Pancreas (tissue), 10 donors: ENCODE results near the gene MYH10. TPM values are rescaled to one million over a fixed set of nuclear protein-coding genes. Genes with fewer than 3 reads are reported as not detected.
A peak's percentile ranks its signal among the peaks of the same experiment; 100 is the strongest.

Source experiments
- ATAC-seq, 4 donors: fragments of 200-7000 bp; cut with Tn5 transposase; one replicate each; pipeline versions ENCODE4 v1.8.0 to v1.9.1; 2020; ENCODE audit warnings: mild to moderate bottlenecking in 4 of 4, moderate library complexity in 4 of 4
- DNase-seq, 6 donors: peaks; one replicate each; pipeline ENCODE4 v3.0.0-alpha.2; 2020
- FAIRE-seq: peaks from 2 replicates; lab custom pipeline; 2012; peaks lifted over from hg19 to GRCh38; lab: Jason Lieb, UNC
- H3K27ac ChIP-seq, 4 donors: fragments of 200-600 bp; sonication (generic); 1 replicate in 3 of 4; 2 replicates in 1 of 4; pipeline versions ENCODE4 v1.5.0 to v1.8.0; 2020
- H3K27me3 ChIP-seq, 4 donors: fragments of 200-600 bp; one replicate each; pipeline ENCODE4 v1.8.0; 2021
- H3K36me3 ChIP-seq, 3 donors: fragments of 200-600 bp; sonication (generic) in 1 of 3; one replicate each; pipeline versions ENCODE4 v1.5.0 to v1.8.0; 2020 to 2021
- H3K4me1 ChIP-seq, 3 donors: fragments of 200-600 bp; one replicate each; pipeline ENCODE4 v1.8.0; 2021
- H3K4me3 ChIP-seq, 4 donors: fragments of 200-600 bp; sonication (generic) in 2 of 4; one replicate each; pipeline versions ENCODE4 v1.5.0 to v1.8.0; 2020 to 2021
- H3K9me3 ChIP-seq, 4 donors: fragments of 200-600 bp; one replicate each; pipeline ENCODE4 v1.8.0; 2021
- WGBS, 2 donors: extraction: QIAGEN DNeasy Blood & Tissue Kit; methylation state at CpG; one replicate each; pipeline ENCODE4 v1.1.7; 2013; 5-methylcytosine and 5-hydroxymethylcytosine counted together
- intact Hi-C, 3 donors: fragments of 100-400 bp; cut with DNase I; formaldehyde crosslinking; loops; one replicate each; pipeline versions ENCODE4 v1.11.1 to v1.14.2; 2022
- polyA plus RNA-seq, 2 donors: library from polyadenylated mRNA; stranded (reverse); fragments of 200-250 nt; gene quantifications; one replicate each; pipeline ENCODE4 v1.2.3, GENCODE V29; 2013
- total RNA-seq, 6 donors: library from RNA; stranded (reverse); fragmentation: NEBNext Ultra II Directional in 4 of 6; extraction: Animal tissue kit (Norgen Biotek cat#: 25700) in 4 of 6; gene quantifications; one replicate each; pipeline versions ENCODE4 v1.2.1 to v1.2.4, GENCODE V29; 2021 to 2023
- TF ChIP-seq, protein P1 (sequence below), 4 donors: fragments of 200-600 bp; sonication (generic) in 3 of 4; IDR thresholded peaks; one replicate each; pipeline versions ENCODE4 v1.5.0 to v1.8.0; 2021; ENCODE audit warnings: antibody characterized with exemption in 4 of 4
- donor health status: healthy with polysubstance abuse.
- donor health status: DM: no; HTN: no; CAD: no; lungs with moderate emphysema.
- donor health status: DM: no; HTN: no; CAD: no.
- donor health status: control.
- donor health status: control.
- donor health status: Bipolar disorder and iron deficiency.
- donor health status: DM: yes; HTN: yes; CAD: no.
- donor health status: DM: no; HTN: no; CAD: no.
- donor health status: DM: no; HTN: no; CAD: no.
- donor health status: DM: yes; HTN: yes; CAD: no.

The MYH10 gene
- total RNA-seq (10 to 100 TPM in 5 of 6 donors, 1 to 10 TPM in 1; 7.6 to 28.0 (median 12.6) TPM), polyA plus RNA-seq (10 to 100 TPM in 1 of 2 donors, 1 to 10 TPM in 1; 4.6 to 11.1 TPM)

DNA sequence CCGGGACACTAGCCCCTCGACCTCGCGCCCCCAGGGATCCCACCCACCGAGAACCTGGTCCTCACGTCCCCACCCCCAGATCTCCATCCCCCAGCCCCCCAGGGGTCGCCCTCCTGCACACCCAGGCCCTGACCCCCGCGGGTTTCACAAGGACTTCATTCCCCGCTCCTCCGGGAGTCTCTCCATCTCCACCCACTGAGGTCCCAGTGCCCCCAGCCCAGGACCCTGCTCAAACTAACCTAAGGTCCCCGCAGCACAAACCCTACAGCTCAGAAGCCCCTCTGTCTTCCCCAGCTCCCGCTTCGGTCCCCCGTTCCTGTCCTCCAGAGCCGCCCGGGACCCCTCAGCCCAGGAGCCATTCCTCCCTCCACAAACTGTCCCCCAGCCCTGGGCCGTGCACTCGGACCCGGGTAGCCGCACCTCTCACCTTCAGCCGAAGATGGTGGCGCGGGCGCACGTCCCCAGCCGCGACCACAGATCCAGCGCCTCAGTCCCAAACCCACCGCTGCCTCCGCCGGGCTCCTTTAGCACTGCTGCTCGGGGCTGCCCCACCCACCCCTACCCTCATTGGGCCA, at the start of gene MYH10:
TSS of gene MYH10 (minus strand) at position 499 of the 575 bp plus-strand sequence. CDS start 7,479 bp downstream, outside the sequence.
- DNase-seq (peak in 5 of 6 donors; percentile 12 to 64 (median 42)), ATAC-seq (peak in 1 of 4 donors; percentile 4), FAIRE-seq (no peak)
- 0 to 1% methylated on average over 30 to 33 of the region's 33 CpGs for WGBS, 2 donors
- TF ChIP-seq, protein P1, sequence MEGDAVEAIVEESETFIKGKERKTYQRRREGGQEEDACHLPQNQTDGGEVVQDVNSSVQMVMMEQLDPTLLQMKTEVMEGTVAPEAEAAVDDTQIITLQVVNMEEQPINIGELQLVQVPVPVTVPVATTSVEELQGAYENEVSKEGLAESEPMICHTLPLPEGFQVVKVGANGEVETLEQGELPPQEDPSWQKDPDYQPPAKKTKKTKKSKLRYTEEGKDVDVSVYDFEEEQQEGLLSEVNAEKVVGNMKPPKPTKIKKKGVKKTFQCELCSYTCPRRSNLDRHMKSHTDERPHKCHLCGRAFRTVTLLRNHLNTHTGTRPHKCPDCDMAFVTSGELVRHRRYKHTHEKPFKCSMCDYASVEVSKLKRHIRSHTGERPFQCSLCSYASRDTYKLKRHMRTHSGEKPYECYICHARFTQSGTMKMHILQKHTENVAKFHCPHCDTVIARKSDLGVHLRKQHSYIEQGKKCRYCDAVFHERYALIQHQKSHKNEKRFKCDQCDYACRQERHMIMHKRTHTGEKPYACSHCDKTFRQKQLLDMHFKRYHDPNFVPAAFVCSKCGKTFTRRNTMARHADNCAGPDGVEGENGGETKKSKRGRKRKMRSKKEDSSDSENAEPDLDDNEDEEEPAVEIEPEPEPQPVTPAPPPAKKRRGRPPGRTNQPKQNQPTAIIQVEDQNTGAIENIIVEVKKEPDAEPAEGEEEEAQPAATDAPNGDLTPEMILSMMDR (IDR thresholded peaks at IDR 0.05) = no peak
- Histone ChIP-seq H3K36me3 (no peaks in the 10 kb centered on the region), H3K4me3 (peak within 1 kb of the TSS; percentile 62 to 89 (median 79)), H3K27me3 (no peaks in the 10 kb centered on the region), H3K4me1 (peaks cover 0 to 4% (median 0%) of the 10 kb centered on the region in 3 donors), H3K9me3 (no peaks in the 10 kb centered on the region), H3K27ac (peak within 1 kb of the TSS; percentile 82 to 91 (median 86))
- intact Hi-C loops = no loop called here

DNA sequence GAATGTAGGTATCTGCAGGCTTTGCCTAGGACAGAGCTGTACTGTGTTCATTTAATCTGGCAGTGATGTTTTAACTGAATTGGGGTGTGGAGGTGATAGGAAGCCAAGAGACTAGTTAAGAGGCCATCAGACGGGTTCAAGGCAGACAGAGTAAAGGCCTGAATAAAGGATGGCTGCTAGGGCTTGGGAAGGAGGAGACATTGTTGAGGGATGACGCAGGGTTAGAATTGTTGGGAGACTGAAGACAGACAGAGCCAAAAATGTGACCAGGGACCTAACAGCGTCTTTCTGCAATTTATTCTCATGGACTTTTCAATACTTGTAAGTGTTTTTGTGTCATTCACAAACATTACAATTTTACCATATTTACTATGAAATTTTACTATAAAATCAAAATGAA, 48.6 kb upstream of the MYH10 start:
- WGBS, 2 donors = 66 to 84% methylated on average over 3 of the region's 3 CpGs
- FAIRE-seq (no peak), ATAC-seq (no peak)

DNA sequence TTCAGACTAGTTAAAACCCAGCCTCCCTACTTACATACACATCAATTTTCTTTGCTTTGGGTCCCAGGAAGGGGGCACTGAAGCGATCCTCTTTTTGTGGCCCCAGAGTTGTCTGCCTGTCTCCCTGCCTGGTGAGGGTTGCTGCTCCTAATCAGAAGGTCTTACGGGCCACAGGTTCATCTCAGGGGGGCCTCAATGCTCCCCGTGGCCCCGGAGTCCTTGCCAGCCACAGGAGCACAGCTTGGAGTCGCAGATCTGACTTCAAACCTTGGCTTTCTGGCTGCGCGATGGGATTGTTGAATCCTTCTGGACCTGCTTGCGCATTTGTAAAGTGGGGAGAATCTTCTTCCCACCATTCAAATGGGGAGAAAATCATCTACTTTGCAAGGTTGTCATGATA, 44.8 kb upstream of the MYH10 start:
- Histone ChIP-seq H3K27me3 (peaks cover 0 to 16% (median 0%) of the 10 kb centered on the region in 4 donors), H3K4me1 (no peaks in the 10 kb centered on the region), H3K36me3 (no peaks in the 10 kb centered on the region), H3K4me3 (no peak overlapping the region), H3K9me3 (no peaks in the 10 kb centered on the region), H3K27ac (no peak overlapping the region)
- 61 to 65% methylated on average over 8 of the region's 8 CpGs for WGBS, 2 donors
- TF ChIP-seq, protein P1 (IDR thresholded peaks at IDR 0.05) = no peak
- FAIRE-seq (no peak), ATAC-seq (no peak), DNase-seq (no peak)
- intact Hi-C loops = no loop called here

More for the DNA sequence above, 48.6 kb upstream of the MYH10 start:
- H3K36me3 ChIP-seq = no peaks in the 10 kb centered on the region
- H3K27ac ChIP-seq = no peak overlapping the region
- H3K4me1 ChIP-seq = no peaks in the 10 kb centered on the region
- peaks cover 0 to 12% (median 0%) of the 10 kb centered on the region in 4 donors for H3K27me3 ChIP-seq
- TF ChIP-seq, protein P1 (IDR thresholded peaks at IDR 0.05) = no peak
- DNase-seq = no peak
- intact Hi-C loops = no loop called here
- H3K4me3 ChIP-seq = no peak overlapping the region
- no peaks in the 10 kb centered on the region for H3K9me3 ChIP-seq

DNA sequence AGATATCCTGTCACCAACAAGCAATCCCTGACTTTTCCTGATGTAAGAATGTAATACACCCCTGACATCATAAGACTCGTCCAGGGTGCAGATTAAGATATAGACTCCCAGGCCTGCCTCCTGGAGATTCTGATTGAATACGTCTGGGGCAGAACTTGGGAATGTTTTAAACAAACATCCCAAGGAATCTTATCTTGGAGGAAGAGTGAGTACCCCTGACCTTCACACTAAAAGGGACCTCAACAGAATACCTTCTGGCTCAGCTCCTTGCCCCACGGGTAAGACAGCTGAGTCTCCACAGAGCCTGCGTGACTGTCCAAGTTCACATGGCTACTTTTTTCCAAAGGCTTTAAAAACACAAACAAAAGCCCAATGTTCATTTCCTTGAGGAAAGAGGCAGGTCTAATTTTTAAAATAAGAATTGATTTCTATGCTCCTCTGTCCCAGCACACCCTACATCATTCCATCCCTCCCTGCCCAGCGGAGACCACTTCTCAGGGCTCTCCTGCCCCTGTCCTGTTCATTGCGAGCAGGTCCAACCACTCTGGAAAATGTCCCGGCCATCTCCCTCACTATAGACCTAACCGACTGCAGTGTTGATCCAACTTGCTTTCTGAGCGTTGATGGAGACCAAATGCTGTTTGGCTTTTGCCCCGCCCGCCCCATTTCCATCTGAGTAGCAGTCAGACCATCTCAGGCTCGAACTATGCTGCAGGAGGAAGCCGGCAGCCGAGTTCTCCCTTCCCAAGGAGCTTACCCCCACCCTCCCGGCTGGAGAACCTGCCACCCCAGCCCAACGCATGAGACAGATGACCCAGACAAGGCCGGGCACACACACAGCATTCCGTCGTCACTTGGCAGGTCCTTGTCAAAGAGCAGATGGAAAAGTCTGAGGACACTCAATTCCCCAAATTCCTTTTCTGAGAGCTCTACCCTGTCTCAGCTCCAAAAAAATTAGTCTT, 44.1 kb upstream of the MYH10 start:
- no peak for FAIRE-seq
- TF ChIP-seq, protein P1 (IDR thresholded peaks at IDR 0.05) = no peak
- peak overlapping the region in 2 of 4 donors; percentile 42 to 64 for H3K27ac ChIP-seq
- H3K4me1 ChIP-seq = no peaks in the 10 kb centered on the region
- H3K9me3 ChIP-seq = no peaks in the 10 kb centered on the region
- peak in 1 of 6 donors; percentile 6 for DNase-seq
- H3K27me3 ChIP-seq = peaks cover 0 to 11% (median 0%) of the 10 kb centered on the region in 4 donors
- 38 to 43% methylated on average over 19 of the region's 19 CpGs for WGBS, 2 donors
- peak in 1 of 4 donors; percentile 29 for ATAC-seq
- H3K4me3 ChIP-seq = no peak overlapping the region
- no peaks in the 10 kb centered on the region for H3K36me3 ChIP-seq
- intact Hi-C loops = no loop called here
